SIG-M5 treated with dmso at 0.1 percent for 504 hours (cell line): ENCODE results near the gene LOXL1.
"Not testable (repeated sequence)": the region's sequence is repeated elsewhere in the genome, so short reads cannot be mapped to it uniquely, and the experiment has no call there.

ENCODE experiments used
- DNase-seq: peaks from one replicate; lab custom pipeline; 2025; ENCODE audit not compliant: unreplicated experiment; lab: John Stamatoyannopoulos, UW

The LOXL1 gene

DNA sequence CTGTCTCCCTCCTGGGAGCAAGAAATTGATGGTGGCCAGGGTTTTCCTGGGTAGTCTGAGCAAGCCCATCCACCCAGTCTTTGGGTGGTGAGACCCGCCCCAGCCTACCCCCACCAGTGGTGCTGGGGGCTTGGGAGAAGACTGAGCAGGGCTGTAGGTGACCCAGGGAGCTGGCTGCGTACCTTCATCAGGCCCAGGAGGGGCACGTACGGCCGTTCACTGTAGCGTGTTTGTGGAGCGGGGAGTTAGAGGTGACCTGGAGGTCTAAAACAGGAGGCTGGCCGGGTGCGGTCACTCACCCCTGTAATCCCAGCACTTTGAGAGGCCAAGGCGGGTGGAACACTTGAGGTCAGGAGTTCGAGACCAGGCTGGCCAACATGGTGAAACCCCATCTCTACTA lies 11.5 kb downstream of the LOXL1 start:
- DNase-seq, result no peak

DNA sequence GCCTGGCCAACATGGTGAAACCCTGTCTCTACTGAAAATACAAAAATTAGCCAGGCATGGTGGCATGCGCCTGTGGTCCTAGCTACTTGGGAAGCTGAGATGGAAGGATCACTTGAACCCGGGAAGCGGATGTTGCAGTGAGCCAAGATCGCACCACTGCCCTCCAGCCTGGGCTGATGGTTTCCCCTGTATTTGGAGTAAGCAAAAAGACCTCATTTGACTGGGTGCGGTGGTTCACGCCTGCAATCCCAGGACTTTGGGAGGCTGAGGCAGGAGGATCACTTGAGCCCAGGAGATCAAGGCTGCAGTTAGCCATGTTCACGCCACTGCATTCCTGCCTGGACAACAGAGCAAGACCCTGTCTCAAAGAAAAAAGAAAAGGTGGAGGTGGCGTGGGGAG lies 12.3 kb downstream of the LOXL1 start:
- not testable (repeated sequence) for DNase-seq

DNA sequence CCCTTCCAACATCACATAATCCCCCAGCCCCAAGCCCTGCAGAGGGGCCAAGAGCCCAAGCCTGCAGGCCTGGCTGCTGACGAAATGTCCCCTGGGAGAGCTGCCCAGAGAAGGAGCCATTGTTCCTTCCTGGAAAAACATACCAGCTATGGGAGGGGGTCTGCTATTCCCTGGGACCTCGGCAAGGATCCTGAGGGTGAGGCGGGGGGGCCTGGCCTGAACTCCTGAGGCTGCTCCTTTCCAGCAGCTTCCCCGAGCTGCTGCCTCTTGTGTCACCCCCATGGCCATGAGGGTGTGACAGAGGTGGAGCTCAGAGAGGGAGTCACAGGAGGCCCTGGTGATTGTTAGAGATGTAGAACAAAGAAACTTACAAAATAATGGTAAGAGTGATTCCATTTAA lies 12.9 kb downstream of the LOXL1 start:
- no peak for DNase-seq

DNA sequence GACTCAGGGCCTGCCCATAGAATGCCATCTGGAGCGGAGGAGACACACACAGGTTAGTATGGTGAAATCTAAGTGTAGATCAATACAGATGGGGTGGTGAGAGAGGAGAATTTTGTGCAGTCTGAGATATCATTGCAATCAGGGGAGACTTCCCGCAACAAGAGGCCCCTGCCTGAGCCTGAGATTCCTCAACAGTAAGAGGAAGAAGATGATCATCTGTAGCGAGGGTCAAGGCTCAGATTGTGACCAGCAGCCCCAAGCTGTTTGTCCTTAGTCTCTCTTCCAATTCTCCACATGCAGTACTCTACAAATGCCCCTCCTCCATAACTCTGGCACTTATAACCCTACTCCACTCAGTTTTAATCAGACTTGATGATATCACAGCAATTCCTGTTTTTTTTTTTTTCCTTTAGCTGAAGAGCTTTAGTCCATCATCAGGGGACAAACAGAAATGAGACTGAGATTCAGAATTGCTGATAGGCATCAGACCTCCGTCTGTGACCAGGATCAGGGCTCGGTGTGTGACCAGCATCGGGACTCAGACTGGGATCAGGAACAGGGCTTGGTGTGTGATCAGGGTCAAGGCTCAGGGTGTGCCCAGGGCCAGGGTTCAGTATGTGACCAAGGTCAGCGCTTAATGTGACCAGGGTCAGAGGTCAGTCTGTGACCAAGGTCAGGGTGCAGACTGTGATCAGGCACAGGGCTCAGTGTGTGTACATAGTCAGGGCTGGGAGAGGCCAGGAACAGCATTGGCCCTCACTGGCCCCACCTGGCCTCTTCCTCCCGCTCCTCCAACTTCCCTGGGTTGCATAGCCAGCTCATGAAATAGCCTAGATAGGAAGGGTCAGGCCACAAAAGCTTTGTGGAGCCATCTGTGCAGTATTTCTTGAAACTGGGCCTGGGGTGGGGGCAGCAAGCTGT lies 14.1 kb downstream of the LOXL1 start:
- DNase-seq, result no peak

DNA sequence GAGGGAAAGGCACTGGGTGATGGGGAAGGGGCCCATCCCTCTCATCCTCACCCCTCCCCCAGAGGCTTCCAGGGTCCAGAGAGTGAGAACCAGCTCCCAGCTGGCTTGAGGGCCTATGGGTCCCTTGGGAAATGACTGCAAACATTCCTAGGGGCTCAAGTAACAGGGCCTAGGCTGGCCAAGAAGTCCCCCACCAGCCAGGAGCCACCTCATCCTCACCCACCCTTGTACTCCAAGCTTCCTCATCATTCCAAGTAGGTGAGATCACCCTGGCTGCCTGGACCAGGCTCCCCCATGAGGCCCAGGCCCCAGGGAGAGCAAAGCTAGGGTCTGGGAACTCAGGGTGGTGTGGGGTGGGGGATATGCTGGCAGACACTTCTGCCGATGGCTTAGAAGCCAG lies 14.8 kb downstream of the LOXL1 start:
- no peak for DNase-seq

DNA sequence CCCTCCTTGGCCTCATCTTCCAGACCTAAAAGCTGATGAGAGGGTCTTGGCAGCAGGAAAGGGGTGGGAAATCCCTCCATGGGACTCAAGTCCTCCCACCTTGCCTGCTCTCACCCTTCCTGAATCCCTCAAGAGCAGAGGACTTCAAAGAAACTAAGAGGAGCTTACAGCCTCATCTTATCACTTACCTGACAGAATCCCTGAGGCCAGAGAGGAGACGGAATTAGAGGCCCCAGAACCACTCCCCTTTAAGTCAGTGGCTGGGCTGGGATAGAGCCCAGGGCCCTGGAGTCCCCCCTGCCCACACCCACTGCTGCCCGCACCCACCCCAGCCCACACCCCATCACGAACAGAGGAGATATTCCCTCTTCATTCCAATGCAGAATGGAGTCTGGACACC lies 15.2 kb downstream of the LOXL1 start:
- DNase-seq, result no peak

DNA sequence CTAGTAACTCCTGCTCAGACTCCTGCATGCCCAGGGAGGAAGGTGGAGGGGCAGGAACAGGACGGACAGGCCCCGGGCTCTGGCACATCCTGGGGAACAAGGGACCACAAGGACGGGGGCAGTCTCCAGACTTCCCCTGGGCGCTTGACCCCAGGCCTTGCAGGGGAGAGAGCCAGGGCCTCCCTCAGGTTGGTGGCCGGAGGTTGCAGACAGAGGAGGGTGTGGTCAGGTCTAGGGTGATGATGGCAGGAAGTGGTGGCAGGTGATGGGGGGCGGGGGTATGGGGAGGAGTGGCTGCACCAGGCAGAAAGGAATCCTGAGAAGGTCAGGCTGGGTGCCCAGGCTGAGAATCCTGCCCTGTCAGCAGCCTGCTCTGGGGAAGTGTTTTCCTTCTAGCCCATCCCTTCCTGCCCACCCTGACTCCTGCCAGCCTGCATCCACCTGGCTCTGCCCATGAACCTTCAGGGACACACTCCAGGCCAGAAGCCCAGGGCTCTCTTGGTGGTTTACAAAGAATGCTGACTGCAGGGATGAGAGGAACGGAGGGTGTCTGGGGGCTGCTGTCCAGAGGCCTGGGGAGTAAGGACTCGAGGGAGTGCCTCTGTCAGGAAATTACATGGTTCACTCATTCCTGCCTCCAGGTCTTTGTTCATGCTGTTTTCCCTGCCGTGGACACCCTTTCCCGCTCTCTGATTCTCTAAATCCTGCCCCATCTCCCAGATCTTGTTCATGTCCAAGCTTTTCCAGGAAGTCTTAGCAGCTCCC lies 15.8 kb downstream of the LOXL1 start:
- no peak for DNase-seq

DNA sequence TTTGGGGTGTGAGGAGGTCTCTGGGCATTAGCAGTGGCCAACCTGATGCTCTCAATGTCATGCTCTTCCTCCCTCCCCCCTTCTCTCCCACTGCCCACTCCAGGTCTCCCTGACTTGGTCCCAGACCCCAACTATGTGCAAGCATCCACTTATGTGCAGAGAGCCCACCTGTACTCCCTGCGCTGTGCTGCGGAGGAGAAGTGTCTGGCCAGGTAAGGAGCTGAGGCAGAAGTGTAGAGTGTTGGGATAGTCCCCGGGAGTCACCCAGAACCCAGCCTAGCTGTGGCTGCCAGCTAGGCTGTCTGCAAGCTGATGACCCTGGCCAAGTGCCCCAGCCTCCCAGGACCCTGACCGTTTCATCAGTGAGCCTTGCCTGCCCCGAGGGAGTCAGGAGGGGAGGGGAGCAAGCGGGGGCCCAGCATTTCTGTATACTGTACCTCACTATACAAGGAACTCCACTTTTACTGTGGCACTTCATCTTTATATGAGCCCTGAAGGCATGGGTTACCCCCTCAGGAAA lies 16.5 kb downstream of the LOXL1 start:
- DNase-seq, result no peak

DNA sequence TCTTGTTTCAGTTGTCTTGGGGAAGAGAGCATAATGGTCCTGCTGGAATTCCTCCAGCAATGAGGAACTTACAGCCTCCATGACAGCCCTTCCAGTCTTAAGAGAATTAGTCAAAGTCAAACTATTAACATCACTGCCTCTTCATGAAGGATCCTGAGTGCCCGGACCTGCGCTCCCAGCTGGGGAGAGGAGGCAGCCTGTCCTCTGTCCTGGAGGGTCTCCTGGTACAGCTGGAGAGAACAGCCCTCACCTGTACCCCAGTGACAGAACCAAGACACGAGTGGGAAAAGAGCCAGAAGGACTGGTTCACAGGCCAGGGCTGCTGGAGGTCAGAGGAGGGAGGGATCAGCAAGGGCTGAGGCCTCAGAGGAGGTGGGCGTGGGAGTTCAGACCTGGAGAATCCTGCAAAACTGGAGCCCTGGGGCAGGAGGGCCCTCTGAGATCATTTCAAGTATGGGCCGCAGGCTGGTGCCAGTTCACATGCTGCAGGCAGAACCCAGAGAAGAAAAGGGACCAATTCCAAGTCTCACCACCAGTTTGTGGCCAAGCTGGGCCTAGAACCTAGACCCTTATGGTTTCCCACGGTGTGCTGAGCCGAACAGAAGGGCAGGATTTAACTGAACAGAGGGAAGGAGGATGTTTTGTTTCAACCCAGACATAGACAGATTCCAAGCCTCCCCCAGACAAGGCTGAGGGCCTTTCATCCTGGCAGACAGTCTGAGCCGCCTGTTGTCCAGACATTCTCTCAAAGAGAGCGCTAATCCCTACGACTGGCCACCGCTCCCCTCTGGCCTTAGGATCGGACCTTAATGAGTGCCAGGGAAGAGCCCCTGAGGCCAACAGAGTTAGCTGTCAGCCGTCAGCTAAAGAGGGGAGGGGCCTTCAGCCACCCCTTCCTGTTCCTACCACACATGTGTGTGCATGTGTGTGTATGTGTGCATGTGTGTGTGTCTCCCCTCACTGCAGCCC lies 18.2 kb downstream of the LOXL1 start:
- no peak for DNase-seq

DNA sequence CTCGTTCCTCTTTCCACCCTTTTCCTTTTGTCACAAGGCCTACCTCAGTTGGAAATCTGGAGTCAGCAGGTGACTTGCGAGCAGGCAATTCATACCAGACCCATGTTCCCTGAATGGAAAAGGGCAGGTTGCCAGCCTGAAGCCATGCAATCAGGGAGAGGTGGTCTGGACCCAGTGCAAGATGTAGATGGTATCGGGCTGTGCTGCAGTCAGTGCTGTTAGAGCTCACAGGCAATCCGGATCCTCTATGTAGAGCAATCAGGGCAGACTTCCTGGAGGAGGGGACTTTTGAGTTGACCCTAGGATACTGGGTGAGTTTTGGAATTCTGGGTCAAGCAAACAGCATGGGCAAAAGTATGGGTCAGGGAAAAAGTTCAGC lies 18.9 kb downstream of the LOXL1 start:
- DNase-seq, result no peak

DNA sequence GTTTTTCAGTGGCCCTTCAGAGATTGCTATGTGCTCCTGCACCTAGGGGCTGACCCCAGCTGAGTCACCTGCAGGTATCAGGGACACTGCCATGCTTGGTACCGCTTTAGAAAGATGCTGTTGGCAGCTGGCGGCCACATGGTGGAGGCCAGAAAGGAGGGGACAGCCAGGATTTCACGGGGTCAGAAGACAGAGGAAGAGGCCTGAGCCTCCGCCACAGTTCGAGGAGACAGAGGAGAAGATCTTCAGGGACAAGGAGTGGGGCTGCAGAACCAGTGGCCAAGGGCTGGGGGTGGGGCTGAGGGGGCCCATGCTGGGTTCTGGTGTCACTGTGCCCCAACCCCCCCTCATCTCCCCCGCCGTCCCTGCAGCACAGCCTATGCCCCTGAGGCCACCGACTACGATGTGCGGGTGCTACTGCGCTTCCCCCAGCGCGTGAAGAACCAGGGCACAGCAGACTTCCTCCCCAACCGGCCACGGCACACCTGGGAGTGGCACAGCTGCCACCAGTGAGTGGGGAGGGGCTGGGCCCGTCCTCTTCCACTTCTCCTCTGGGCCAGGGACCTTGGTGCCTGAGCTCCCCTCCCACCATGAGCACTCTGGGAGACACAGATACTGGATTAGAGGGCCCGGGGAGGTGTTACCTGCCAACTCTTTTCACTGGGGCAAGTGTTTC lies 19.9 kb downstream of the LOXL1 start:
- DNase-seq, result no peak

DNA sequence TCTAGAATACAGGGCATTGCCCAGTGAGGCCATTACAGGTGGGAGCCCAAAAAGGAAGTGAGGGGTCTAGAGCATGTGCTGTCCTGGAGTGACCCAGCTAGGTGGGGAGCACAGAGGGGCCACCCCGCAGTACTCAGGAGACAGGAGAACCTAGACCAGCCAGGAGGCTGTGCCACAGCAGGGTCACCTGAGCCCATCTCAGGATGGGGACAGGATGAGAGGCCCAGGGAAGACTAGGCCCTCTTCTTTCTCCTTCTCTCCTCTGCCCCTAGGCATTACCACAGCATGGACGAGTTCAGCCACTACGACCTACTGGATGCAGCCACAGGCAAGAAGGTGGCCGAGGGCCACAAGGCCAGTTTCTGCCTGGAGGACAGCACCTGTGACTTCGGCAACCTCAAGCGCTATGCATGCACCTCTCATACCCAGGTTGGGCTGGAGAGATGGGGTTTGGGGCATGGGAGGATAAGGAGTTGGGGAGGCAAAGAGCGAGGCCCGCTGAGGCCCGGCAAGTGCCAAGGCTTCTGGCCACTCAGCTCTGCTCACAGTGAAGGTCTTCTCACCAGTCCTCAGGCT lies 20.6 kb downstream of the LOXL1 start:
- DNase-seq, result no peak

DNA sequence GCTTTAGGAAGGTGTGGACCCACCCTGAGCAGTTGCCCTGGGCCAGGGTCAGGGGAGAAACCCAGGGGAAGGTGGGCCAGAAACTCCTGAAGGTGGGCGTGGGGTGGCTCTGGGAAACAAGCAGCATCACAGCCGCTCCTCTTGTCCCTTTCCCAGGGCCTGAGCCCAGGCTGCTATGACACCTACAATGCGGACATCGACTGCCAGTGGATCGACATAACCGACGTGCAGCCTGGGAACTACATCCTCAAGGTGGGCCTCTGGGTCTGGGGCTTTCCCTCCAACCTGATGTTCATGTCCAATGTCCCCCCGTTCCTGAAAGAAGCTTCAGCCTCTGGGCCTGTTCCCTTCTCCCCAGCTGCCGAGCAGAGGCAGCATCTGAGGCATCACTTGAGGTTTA lies 21.4 kb downstream of the LOXL1 start:
- DNase-seq, result no peak

DNA sequence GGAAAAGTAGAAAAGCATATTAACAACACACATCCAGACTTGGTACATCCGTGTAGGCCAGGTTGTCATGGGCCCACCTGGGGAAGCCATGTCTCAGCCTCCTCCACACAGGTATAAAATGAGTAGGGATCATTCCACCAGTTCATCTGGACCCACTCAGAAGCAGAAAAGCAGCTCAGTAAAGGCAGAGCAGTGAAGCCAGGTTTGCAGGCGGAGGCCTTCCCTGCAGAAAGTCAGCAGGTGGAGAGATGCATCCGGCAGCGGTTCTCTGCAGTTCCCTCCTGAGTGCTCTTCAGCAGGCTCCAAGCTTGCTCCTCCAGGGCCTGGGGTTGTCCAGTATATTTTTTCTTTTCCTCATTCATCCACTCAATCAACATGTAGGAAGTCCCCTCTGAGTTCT lies 22.1 kb downstream of the LOXL1 start:
- no peak for DNase-seq

DNA sequence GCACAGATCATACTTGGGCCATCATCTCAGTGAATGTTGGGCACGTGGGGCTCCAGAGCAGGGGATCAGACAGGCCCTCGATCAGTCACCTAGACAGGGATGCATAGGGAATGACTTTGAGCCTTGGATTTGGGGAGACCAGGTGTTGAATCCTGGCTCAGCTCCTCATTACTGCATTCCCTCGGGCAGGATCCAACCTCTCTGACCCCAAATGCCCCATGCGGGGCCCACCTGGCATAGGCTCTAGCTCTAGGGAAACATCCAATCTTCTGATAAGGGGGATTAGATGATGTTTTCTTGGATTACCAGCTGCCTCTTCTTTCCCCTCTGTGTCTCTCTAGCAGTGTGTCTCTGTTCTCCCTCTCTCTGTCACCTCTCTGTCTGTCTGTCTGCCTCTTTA lies 22.7 kb downstream of the LOXL1 start:
- no peak for DNase-seq

DNA sequence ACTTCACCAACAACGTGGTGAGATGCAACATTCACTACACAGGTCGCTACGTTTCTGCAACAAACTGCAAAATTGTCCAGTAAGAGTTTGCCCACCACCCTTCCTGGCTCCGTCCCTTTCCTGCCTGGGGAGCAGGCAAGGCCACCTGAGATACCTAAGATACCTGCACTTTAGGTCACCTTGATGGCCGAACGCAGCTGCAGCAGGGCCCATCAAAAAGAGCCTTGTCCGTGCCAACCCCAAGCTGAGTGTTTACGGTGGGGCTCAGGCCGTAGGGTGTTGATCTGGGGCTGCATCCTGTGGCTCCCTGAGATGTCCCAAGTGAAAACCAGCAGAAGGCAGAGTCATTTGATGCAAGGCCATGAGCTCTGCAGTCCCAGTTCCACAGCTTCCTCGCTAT lies 23.2 kb downstream of the LOXL1 start:
- DNase-seq, result no peak

DNA sequence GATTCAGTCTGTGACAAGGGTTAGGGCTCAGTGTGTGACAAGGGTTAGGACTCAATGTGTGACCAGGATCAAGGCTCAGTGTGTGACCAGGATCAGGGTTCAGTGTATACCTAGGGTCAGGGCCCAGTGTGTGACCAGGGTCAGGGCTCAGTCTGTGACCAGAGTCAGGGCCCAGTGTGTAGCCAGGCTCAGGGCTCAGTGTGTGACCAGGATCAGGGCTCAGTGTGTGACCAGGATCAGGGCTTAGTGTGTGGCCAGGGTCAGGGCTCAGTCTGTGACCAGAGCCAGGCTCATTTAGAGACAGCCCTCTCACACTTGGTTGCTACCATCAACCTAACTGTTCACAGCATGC lies 24.2 kb downstream of the LOXL1 start:
- no peak for DNase-seq

DNA sequence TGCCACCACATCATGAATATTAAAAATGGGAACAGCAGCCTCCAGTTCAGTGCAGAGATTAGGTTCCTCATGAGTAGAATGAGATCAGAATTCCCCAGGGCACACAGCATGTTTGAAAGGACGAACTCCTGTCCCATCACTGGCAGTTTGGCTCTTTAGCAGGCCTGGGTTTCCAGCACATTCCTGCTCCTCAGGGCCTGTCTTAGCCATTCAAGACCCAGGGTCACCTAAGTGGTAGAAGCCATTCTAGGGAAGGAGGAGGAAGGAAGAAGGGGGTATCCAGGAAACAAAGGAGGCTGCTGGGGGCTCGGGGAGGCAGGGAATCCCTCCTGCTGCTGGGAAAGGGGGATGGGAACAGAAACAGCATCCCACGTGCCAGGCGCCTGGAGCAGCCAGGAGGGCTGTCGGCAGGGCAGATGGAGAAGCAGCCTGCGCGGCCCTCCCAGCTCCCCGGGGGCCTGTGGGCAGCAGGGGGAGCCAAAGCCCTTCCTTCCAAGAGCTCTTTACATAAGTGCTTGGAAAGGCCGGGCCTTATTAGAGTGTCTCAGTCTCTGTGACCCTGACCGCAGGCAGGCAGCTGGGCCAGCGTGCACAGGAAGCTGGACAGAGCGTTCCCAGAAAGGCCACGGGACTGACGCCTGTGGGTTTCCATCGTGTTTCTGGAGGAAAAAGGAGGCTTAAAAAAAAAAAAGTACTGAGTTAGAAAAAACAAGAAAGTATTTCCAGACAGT lies 24.7 kb downstream of the LOXL1 start:
- DNase-seq, result peak; percentile 67

DNA sequence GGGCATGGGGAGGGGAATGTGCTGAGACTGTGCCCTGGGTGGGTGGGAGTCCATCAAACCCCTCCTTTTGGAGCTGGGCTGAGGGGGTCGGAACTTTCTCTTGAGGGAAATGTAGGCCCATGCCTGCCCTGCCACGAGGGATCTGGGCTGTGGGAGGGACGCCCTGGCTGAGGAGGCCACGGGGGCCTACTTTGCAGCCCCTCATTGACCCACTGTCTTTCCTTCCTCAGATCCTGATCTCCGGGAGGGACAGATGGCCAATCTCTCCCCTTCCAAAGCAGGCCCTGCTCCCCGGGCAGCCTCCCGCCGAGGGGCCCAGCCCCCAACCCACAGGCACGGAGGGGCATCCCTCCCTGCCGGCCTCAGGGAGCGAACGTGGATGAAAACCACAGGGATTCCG lies 25.3 kb downstream of the LOXL1 start:
- no peak for DNase-seq
